Activated CD8-positive, alpha-beta memory T cell treated with anti-CD3 and anti-CD28 coated beads, Interleukin-2, amount 50 U/mL, for 4 hours (primary cell): Measurements from ENCODE around the gene RASSF4.
A peak's percentile ranks its signal among the peaks of the same experiment; 100 is the strongest.

Source experiments
- DNase-seq: peaks from one replicate; pipeline ENCODE4 v3.0.0-alpha.2; 2020

RASSF4 gene

GRCh38 chr10:44977287-44978212, 17.9 kb downstream of the RASSF4 start:
- DNase-seq: no peak

DNA sequence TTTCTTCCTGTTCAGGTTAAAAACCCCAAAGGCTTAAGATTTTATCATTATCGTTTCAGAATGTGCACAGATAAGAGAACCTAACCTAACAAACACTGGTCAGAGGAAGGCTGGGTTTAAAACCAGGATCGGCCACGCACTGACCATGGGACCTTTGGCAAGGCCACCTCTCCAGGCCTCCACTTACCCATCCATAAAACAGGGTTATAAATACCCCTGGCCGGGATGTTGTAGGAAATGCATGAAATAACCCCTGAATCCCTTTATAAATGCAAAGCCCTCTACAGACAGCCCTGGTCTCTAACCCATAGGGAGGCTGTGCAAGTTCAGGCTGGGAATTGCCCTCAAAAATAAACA, 18.6 kb downstream of the RASSF4 start:
- DNase-seq: no peak

DNA sequence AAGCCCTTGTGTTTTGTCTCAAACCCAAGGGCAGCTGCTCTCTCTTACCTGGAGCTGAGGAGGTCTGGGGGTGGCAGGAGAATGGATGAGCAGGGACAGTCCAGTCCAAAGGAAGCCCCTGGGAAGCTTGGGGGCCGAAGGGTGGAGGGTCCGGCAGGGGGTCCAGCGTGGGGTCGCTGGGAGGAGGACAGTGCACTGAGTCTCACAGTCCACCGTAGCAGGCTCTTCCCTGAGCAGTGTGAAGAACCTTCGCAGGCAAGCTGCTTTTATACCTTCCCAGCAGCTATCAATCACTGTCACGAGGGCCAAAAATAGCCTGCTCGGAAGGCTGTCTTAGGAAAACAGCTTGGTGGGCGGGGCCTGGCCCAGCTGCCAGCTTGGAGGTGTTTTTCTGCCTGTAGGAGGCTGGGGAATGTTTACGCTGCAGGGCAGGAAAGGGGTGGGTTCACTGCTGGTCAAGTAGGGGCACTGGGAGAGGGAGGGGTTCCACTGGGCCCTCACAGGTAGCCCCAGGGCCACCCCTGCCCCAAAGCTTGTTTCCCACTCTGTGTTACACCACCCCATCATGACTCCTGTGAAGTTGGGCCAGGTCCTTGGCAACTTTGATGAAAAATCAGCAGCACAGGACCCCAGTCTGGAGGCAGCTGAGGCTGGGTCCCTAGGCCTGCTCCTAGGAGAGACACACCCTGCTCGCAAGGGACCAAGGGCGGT, 19.1 kb downstream of the RASSF4 start, which contains the start of gene DEPP1:
Gene DEPP1 (minus strand): TSS at position 240 of the 711 bp plus-strand sequence. CDS start 779 bp downstream, outside the sequence.
- no peak for DNase-seq

DNA sequence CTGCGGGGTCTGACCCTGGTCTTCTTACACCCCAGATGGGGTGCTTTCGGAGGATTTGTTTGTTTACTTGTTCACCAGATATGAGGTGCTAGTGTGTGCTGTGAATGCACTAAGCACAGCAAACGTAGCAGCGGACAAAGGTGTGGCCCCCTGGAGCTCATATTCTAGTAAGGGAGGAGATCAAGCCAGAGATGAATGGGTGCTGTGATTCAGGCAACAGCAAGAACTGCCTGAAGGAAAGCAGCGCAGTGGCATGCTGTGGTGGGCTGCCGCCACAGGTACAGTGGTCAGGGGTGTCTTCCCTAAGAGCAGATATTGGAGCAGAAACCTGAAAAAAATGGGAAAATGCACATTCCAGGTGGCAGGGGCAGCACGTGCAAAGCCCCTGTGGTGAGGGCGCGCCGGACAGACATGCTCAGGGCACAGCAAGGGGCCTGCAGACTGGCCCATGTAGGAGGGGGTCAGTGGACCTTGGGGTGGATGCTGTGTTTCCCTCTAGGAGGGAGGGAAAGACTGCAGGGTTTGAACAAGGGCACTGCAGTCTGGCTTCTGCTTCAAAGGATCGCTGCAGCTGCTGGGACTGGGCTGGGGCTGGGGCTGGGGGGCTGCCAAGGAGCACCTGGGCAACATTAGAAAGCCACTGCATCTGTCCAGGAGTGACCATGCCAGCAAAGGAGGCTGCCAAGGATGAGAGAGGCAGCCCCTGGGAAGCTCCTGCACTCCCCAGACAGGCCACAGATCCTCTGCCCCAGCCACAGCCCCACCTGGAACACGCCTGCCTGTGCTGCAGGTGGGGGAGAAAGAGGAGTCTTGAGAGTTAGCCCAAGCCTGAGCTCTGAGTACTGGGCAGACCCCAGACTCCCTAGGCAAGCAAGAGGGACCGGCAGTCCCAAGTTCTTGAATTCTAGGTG, 19.9 kb downstream of the RASSF4 start:
- no peak for DNase-seq

DNA sequence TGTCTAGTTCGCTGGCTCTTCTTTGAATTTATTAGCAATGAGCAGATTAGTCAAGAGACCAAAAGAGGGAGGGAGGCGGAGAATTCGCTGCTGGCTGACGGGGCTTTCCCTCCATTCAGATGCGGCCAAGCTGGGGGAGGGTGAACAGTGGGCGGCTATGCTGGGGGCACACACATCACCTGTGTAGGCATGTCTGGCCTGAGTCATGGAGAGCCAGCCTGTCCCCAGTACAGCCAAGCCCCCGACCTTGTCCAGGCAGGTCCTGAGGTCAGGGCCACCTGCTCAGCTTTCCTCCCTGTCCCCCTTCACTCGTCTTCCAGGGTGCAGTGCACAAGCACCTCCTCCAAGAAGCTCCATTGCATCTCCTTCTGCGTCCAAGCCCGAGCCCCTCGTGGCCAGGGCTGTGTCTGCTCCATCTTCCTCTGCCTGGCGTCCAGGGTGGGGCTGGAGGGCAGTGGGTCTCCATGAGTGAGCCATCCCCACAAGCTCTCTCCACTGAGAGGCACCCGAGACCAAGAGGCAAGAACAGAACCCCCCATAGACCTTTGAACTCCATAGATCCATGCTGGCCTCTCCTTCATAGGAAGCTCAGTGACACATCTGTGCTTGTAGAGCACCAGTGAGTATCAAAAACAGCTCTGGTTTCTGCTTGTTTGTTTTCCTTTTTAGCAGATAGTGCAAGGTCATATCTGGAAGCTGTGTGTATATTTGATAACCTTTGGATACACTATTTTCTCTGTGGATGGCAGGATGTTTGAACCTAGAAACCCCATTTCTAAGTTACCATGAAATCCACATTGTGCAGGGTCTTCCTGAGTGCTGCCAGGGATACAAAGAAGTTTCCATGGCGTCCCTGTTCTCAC, 20.9 kb downstream of the RASSF4 start:
- no peak for DNase-seq

DNA sequence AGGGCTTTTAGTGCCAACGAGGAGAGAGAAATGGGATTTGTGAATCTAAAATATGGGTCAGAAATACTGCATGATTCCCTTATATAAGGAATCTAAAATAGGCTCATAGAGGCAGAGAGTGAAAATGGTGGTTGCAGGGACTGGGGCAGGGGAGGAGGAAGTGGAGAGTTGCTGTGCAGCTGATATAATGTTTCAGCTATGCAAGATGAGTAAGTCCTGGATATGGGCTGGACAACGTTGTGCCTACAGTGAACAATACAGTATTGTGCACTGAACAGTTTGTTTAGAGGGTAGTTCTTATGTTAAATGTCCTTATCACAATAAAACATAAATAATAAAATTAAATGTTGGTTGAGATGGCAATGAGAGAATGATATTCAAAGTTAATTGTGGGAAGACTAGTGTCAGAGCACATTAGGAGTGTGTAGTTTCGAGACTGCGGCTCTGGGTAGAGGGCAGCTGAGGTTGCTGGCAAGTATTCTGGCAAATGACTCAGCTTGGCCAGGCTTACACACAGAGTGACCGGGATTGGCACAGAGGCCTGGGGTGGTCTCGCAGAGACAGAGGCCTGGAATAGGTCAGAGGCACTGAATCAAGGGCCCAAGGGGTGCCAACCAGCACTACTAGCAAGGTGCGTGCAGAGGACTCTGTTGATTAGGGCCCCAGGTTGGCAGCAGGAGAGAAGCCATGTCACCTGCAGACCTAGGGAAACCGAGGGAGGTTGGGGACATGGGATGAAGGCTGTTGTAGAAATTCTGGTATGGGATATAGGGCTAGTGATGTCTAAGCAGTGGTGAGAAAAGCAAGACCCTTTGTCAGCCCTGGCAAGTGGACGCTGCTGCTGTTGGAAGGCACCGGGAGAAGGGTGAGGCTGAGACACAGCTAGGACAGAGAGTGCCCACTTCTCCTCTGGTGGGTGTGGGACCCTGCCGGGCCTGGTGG, 21.8 kb downstream of the RASSF4 start:
- DNase-seq: no peak

GRCh38 chr10:44982114-44982460, 22.5 kb downstream of the RASSF4 start:
- no peak for DNase-seq

GRCh38 chr10:44982496-44982895, 22.9 kb downstream of the RASSF4 start:
- DNase-seq: peak; percentile 5

DNA sequence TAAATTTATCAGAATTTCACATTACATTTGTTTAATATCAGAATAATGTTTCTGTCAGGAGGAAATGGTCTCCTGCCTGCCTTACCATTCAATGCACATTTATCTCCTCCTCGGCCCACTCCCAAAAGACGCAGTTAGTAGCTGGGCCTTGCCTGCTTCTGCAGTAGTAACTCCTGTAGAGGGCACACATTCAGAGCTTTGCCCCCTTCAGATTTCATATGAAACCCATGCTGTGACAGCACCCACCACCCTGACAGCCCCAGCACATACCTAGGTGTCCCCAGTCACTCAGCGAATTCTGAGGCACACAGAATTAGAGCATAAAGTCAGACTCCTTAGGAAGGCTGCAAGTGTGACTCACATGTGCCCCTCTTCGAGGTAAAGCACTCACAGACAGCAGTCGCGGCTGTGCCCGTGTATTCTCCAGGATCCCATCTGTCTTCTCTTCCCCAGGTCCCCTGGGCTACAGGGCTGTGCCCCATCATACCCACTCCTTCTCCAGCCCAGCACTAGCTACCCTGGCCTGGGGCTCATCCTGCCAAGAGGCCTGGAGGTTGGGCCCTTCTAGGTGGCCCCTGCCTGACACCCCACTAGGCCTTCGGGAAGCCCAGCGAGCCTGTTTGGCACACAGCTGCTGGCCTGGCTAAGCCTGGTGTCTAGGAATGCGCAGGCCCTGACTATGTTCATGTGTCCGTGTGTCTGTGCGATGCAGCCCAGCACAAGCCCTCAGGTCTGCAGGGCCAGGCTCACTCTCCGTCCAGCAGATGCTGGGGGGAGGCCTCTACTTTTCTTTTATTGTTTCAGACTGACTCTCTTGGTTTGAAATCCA, 23.7 kb downstream of the RASSF4 start:
- peak; percentile 5 for DNase-seq

- no peak for DNase-seq
Measured at GRCh38 chr10:44983895-44984278, 24.3 kb downstream of the RASSF4 start.

DNA sequence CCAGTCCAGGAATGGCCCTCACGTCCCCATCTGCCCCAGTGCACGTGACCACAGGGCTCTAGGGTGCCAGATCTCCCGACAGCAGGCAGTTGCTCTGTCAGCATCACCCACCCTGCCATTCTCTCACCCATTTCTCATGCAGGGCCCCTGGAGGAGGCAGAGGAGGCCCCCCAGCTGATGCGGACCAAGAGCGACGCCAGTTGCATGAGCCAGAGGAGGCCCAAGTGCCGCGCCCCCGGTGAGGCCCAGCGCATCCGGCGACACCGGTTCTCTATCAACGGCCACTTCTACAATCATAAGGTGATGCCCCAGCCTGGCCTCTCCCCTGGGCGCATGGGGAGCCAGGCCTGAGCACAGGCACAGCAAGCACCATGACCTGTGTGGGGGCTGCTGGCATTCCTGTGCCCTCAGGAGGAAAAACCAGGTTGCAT, 25.1 kb downstream of the RASSF4 start:
- DNase-seq: no peak

DNA sequence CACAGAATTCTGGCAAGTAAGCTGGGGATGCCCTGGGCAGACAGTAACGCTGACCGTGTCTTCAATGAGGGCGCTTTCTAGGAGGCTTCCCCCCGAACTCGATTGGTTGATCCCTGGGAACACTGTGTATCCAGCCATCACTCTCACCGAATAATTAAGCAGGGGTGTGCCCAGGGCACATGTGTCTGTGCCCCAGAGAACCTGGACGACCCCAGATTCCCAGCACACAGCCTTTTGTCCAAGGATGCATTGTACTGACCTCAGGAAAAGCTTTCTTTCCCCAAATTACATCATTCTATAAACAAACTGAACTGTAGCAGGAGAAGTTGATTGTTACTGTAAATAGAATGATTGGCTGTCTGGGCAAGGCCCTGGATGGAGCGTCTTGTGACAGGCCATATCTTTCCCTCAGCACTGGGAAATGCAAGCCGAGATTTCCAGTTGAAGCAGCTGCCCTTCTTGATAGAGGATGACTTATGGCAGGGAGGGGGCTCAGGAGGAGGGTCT, 25.6 kb downstream of the RASSF4 start:
- no peak for DNase-seq

DNA sequence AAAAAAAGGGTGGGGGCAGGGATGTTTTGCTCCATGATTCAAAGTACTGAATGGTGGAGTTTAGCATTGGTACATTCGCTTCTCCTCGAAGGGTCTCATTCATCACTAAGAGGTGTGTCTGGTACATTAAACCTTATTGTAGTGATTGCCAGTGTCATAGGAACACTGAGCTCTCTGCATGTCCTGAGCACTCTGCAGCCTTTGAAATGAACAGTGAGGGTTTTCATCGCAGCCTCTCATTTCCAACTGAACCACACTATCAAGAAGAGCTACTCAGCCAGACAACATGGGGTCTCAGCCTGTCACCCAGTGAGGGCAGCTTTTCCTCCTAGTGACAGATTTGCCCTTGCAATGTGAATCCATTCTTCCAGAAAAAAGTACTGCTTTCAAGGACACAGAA, 26.6 kb downstream of the RASSF4 start:
- no peak for DNase-seq

DNA sequence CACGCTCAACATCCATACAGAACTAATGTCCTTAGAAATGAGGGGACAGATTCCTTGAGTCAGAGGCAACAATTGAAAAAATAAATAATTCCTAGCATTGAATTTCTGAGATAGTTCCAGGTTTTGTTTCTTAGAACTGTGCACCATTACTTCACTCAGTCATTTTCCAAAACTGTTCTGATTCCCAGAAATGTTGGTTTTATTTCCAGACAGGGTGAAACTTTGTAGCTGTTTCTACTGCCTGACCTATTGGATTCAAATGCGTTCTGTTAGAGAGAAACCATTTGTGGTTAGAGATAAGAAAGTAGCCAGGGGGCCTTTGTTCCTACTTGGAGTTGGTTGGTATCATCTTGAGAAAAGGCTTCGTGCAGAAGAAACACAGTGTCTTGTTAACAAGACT, 27.1 kb downstream of the RASSF4 start:
- DNase-seq: no peak

GRCh38 chr10:44988957-44989585, 29.5 kb downstream of the RASSF4 start:
- DNase-seq: no peak

- DNase-seq: no peak
Measured at GRCh38 chr10:44989597-44990301, 30.1 kb downstream of the RASSF4 start.

DNA sequence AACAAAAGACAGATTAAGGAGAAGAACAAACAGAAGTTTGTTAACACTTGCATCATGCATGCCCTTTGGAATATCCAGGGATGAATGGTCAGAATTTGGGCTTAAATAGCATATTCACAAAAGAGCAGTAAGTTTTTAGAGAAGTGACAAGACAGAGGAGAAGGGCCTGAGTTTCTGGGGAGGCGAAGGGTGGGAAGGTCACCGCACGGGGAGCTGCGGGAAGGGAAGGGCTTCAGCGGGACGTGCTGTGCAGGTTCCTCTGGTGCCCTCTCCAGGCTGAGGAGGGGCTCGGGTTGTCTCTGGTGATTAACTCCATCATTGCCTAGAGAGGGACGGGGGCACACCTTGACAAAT, 30.7 kb downstream of the RASSF4 start:
- no peak for DNase-seq

GRCh38 chr10:44990965-44991364, 31.4 kb downstream of the RASSF4 start:
- no peak for DNase-seq

DNA sequence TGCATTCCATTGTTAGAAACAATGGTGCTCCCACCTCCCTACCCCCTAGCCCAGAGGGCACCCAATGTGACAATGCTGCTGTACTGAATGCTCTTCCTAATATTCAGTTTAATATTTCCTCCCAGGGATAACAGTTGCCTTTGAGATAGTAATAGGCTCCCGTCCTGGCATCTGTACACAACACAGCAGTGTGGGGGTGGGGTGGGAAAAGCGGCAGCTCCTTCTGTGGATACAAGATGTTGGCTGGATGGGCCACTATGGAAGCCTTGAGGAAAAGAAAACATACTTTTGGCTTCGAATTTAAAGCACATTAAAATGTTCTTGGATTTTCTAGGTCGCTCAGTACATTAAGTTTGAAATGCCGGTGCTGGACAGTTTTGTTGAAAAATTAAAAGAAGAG, 32.0 kb downstream of the RASSF4 start:
- no peak for DNase-seq
